B cell (primary cell): ENCODE data around the gene JKAMP. TPM values are rescaled to one million over a fixed set of nuclear protein-coding genes. Genes with fewer than 3 reads are reported as not detected.

Experiments
- ATAC-seq: fragments of 200-7000 bp; cut with Tn5 transposase; one replicate; pipeline ENCODE4 v1.10.0; 2021; ENCODE audit warnings: low read depth, mild to moderate bottlenecking, moderate number of reproducible peaks, moderate library complexity
- CTCF ChIA-PET: fragments of 350-600 bp; sonication (Branson Sonifier 250); formaldehyde crosslinking; loops from one replicate; lab custom pipeline; 2021; ENCODE audit warnings: antibody characterized with exemption, inconsistent platforms; lab: Charles Lee
- POLR2A ChIA-PET: fragments of 350-600 bp; sonication (Branson Sonifier 250); formaldehyde crosslinking; loops from one replicate; lab custom pipeline; 2021; ENCODE audit warnings: antibody characterized with exemption; lab: Charles Lee
- DNase-seq: peaks from one replicate; pipeline ENCODE4 v3.0.0; 2013
- H2AFZ ChIP-seq: 2 replicates; pipeline ENCODE4 v1.6.1; 2012; ENCODE audit warnings: mild to moderate bottlenecking, low read depth, low read length; ENCODE audit not compliant: insufficient read depth, poor library complexity, severe bottlenecking
- H3K27ac ChIP-seq, 2 donors: 1 replicate in 1 of 2; 2 replicates in 1 of 2; pipeline ENCODE4 v1.5.1; 2012 to 2013; ENCODE audit warnings: low read length in 2 of 2, mild to moderate bottlenecking in 2 of 2, moderate library complexity in 1 of 2
- H3K27me3 ChIP-seq, 4 experiments: fragments of 200-600 bp in 1 of 4; sonication (generic) in 1 of 4; replicated peaks in 1 of 4; 1 replicate in 2 of 4; 2 replicates in 2 of 4; pipeline versions ENCODE4 v1.6.1 to v1.7.0; 2013 to 2016; ENCODE audit warnings: low read length in 3 of 4, mild to moderate bottlenecking in 2 of 4, mixed read lengths in 1 of 4, moderate library complexity in 1 of 4; ENCODE audit not compliant: insufficient read depth in 4 of 4, control insufficient read depth in 3 of 4; ENCODE audit errors: control extremely low read depth in 1 of 4
- H3K36me3 ChIP-seq, 2 experiments: replicated peaks in 1 of 2; 1 replicate in 1 of 2; 2 replicates in 1 of 2; pipeline versions ENCODE4 v1.6.1 to v1.7.1; 2013; ENCODE audit warnings: low read length in 1 of 2; ENCODE audit not compliant: insufficient read depth in 2 of 2, control insufficient read depth in 1 of 2; ENCODE audit errors: control extremely low read depth in 1 of 2, extremely low read depth in 1 of 2
- H3K4me1 ChIP-seq, 2 donors: fragments of 200-600 bp in 1 of 2; sonication (generic) in 1 of 2; 1 replicate in 1 of 2; 2 replicates in 1 of 2; pipeline versions ENCODE4 v1.5.1 to v1.6.1; 2013 to 2017; ENCODE audit warnings: low read length in 2 of 2; ENCODE audit not compliant: control insufficient read depth in 2 of 2, insufficient read depth in 2 of 2
- H3K4me2 ChIP-seq: replicated peaks from 2 replicates; pipeline ENCODE3; 2012; ENCODE audit warnings: mild to moderate bottlenecking, low read depth, low read length; ENCODE audit not compliant: poor library complexity, severe bottlenecking
- H3K4me3 ChIP-seq, 5 experiments: fragments of 200-600 bp in 1 of 5; sonication (generic) in 1 of 5; 1 replicate in 3 of 5; 2 replicates in 2 of 5; pipeline versions ENCODE4 v1.5.1 to v1.7.0; 2011 to 2016; ENCODE audit warnings: low read length in 4 of 5, mild to moderate bottlenecking in 4 of 5, low read depth in 2 of 5, control low read depth in 1 of 5, moderate library complexity in 1 of 5; ENCODE audit not compliant: insufficient read depth in 1 of 5; ENCODE audit errors: control extremely low read depth in 1 of 5, extremely low read depth in 1 of 5
- H3K79me2 ChIP-seq: fragments of 200-600 bp; sonication (generic); one replicate; pipeline ENCODE4 v1.6.0; 2016; ENCODE audit warnings: low read length; ENCODE audit not compliant: control insufficient read depth, insufficient read depth
- H3K9ac ChIP-seq: fragments of 200-600 bp; sonication (generic); 2 replicates; pipeline ENCODE4 v1.6.1; 2017; ENCODE audit warnings: mild to moderate bottlenecking, low read length, moderate library complexity
- H3K9me3 ChIP-seq, 3 donors: one replicate each; pipeline versions ENCODE4 v1.6.1 to v1.7.1; 2013; ENCODE audit warnings: low read length in 2 of 3; ENCODE audit not compliant: control insufficient read depth in 2 of 3, insufficient read depth in 1 of 3; ENCODE audit errors: control extremely low read depth in 1 of 3
- H4K20me1 ChIP-seq: 2 replicates; pipeline ENCODE4 v1.6.0; 2012; ENCODE audit warnings: mild to moderate bottlenecking, low read length; ENCODE audit not compliant: insufficient read depth, control insufficient read depth, poor library complexity, severe bottlenecking
- H3K27ac Mint-ChIP-seq: one replicate; pipeline ENCODE4 v1.8.0; 2021; ENCODE audit warnings: mixed read lengths
- H3K27me3 Mint-ChIP-seq: one replicate; pipeline ENCODE4 v1.8.0; 2021; ENCODE audit warnings: mixed read lengths
- H3K4me1 Mint-ChIP-seq: one replicate; pipeline ENCODE4 v1.8.0; 2021; ENCODE audit warnings: mixed read lengths
- H3K4me3 Mint-ChIP-seq: one replicate; pipeline ENCODE4 v1.8.0; 2021; ENCODE audit warnings: mixed read lengths
- H3K9me3 Mint-ChIP-seq: one replicate; pipeline ENCODE4 v1.8.0; 2022; ENCODE audit warnings: mixed read lengths; ENCODE audit not compliant: insufficient read depth
- CTCF ChIP-seq: fragments of 200-600 bp; IDR thresholded peaks from one replicate; pipeline ENCODE4 v1.8.0; 2022; ENCODE audit warnings: antibody characterized with exemption, mild to moderate bottlenecking
- EZH2 ChIP-seq: IDR thresholded peaks from 2 replicates; pipeline ENCODE4 v1.6.1; 2012; ENCODE audit warnings: borderline replicate concordance, low read depth, mild to moderate bottlenecking, moderate library complexity, low read length; ENCODE audit not compliant: insufficient read depth, poor library complexity, severe bottlenecking
- WGBS: methylation state at CpG from one replicate; pipeline ENCODE4 v1.1.5; 2013; ENCODE audit warnings: missing lambda C conversion rate; ENCODE audit not compliant: insufficient coverage; 5-methylcytosine and 5-hydroxymethylcytosine counted together
- intact Hi-C: fragments of 100-400 bp; cut with micrococcal nuclease; formaldehyde crosslinking; loops from one replicate; pipeline ENCODE4 v1.10.0; 2022
- polyA plus RNA-seq: library from polyadenylated mRNA; depleted of rRNA; stranded (reverse); fragments of >200 nt; gene quantifications from 2 replicates; pipeline ENCODE4 v1.2.3, GENCODE V29; 2012
- total RNA-seq, 2 donors: library from RNA; stranded (reverse); fragments of 120-200 nt in 1 of 2; gene quantifications; 1 replicate in 1 of 2; 2 replicates in 1 of 2; pipeline versions ENCODE4 v1.2.3 to v1.2.4, GENCODE V29; 2013 to 2022

The JKAMP gene
- total and polyA plus RNA-seq, 2 donors (not counting 1 experiment from before 2014, with no cell fraction given): 30.3 to 32.3 TPM

DNA sequence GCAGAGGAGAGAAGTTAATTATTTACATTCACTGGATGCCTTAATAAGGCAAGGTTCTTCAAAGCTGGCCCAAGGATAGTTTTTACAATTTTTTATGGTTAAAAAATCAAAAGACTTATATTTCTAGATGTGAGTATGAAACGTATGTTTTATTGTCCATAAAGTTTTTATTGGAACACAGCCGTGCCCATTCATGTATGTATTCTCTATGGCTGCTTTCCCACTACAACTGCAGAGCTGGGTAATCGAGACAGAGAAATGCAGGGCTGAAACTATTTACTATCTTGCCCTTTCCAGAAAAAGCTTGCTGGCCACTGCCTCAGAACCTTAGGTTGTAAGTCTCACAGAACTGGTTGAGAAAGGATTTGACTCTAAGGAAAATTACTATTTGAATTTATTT is 16.4 kb downstream of the JKAMP start:
- no peaks in the 10 kb centered on the region for H3K27me3 Mint-ChIP-seq
- no peaks in the 10 kb centered on the region for H3K4me1 Mint-ChIP-seq
- Histone ChIP-seq H2AFZ (no peak overlapping the region), H4K20me1 (no peaks in the 10 kb centered on the region), H3K9ac (no peak overlapping the region), H3K9me3 (no peaks in the 10 kb centered on the region), H3K27me3 (no peaks in the 10 kb centered on the region), H3K79me2 (no peaks in the 10 kb centered on the region), H3K4me2 (no peak overlapping the region), H3K27ac (no peak overlapping the region), H3K36me3 (peaks cover 7 to 28% of the 10 kb centered on the region in 2 experiments), H3K4me1 (no peaks in the 10 kb centered on the region), H3K4me3 (no peak overlapping the region)
- H3K4me3 Mint-ChIP-seq: no peak overlapping the region
- H3K9me3 Mint-ChIP-seq: no peaks in the 10 kb centered on the region
- no CpG with 5 or more reads among the region's 3 CpGs for WGBS
- ATAC-seq: no peak
- H3K27ac Mint-ChIP-seq: no peak overlapping the region
- no peak for DNase-seq
- ChIA-PET POLR2A (no interaction called here), CTCF (no interaction called here)
- TF ChIP-seq EZH2: no peak
- no peak for TF ChIP-seq CTCF
- intact Hi-C loops: no loop called here

- H3K79me2 ChIP-seq: no peaks in the 10 kb centered on the region
- ATAC-seq (no peak), DNase-seq (no peak)
- WGBS: no CpG with 5 or more reads among the region's 4 CpGs
- Mint-ChIP-seq H3K27me3 (no peaks in the 10 kb centered on the region), H3K4me1 (no peaks in the 10 kb centered on the region), H3K9me3 (no peaks in the 10 kb centered on the region), H3K4me3 (no peak overlapping the region), H3K27ac (no peak overlapping the region)
- H4K20me1 ChIP-seq: no peaks in the 10 kb centered on the region
- no peak overlapping the region for H3K4me3 ChIP-seq
- no peak overlapping the region for H3K27ac ChIP-seq
- intact Hi-C loops: no loop called here
- peaks cover 7 to 21% of the 10 kb centered on the region in 2 experiments for H3K36me3 ChIP-seq
- H3K27me3 ChIP-seq: no peaks in the 10 kb centered on the region
- H2AFZ ChIP-seq: no peak overlapping the region
- TF ChIP-seq EZH2 (no peak), CTCF (no peak)
- no peaks in the 10 kb centered on the region for H3K9me3 ChIP-seq
- H3K4me2 ChIP-seq: no peak overlapping the region
- CTCF ChIA-PET: no interaction called here
- H3K4me1 ChIP-seq: no peaks in the 10 kb centered on the region
- POLR2A ChIA-PET: no interaction called here
- H3K9ac ChIP-seq: no peak overlapping the region
These were observed 18.9 kb downstream of the JKAMP start for GRCh38 chr14:59503256-59503655.
